Common myeloid progenitor, CD34-positive (primary cell): ENCODE results near the gene C1orf21.

Source experiments
- CTCF ChIA-PET: fragments of 350-600 bp; sonication (Branson Sonifier 250); formaldehyde crosslinking; loops from one replicate; lab custom pipeline; 2021; ENCODE audit warnings: antibody characterized with exemption; lab: Charles Lee
- POLR2A ChIA-PET: fragments of 350-600 bp; sonication (Branson Sonifier 250); formaldehyde crosslinking; loops from one replicate; lab custom pipeline; 2021; ENCODE audit warnings: antibody characterized with exemption; lab: Charles Lee
- DNase-seq, 3 donors: peaks; one replicate each; pipeline versions ENCODE4 v3.0.0 to v3.0.0-alpha.2; 2013
- H3K27ac ChIP-seq, 2 experiments: 1 replicate in 1 of 2; 2 replicates in 1 of 2; pipeline ENCODE4 v1.7.0; 2013; ENCODE audit warnings: inconsistent platforms in 2 of 2, low read length in 2 of 2, mild to moderate bottlenecking in 2 of 2, low read depth in 1 of 2, moderate library complexity in 1 of 2; ENCODE audit not compliant: severe bottlenecking in 2 of 2, insufficient read depth in 1 of 2, poor library complexity in 1 of 2
- H3K27me3 ChIP-seq, 5 experiments: replicated peaks in 2 of 5; 1 replicate in 3 of 5; 2 replicates in 2 of 5; pipeline versions ENCODE4 v1.6.1 to v1.7.0; 2013; ENCODE audit warnings: low read length in 4 of 5, mild to moderate bottlenecking in 2 of 5, moderate library complexity in 2 of 5, inconsistent platforms in 1 of 5; ENCODE audit not compliant: insufficient read depth in 5 of 5, control insufficient read depth in 4 of 5
- H3K36me3 ChIP-seq, 4 experiments: 1 replicate in 2 of 4; 2 replicates in 2 of 4; pipeline versions ENCODE4 v1.6.1 to v1.7.0; 2013; ENCODE audit warnings: low read length in 3 of 4, control low read depth in 1 of 4, mild to moderate bottlenecking in 1 of 4; ENCODE audit not compliant: control insufficient read depth in 4 of 4, insufficient read depth in 4 of 4
- H3K4me1 ChIP-seq, 4 experiments: 1 replicate in 3 of 4; 2 replicates in 1 of 4; pipeline versions ENCODE4 v1.6.1 to v1.7.1; 2013; ENCODE audit warnings: low read length in 3 of 4, mild to moderate bottlenecking in 3 of 4, control low read depth in 1 of 4, inconsistent platforms in 1 of 4, moderate library complexity in 1 of 4; ENCODE audit not compliant: control insufficient read depth in 4 of 4, insufficient read depth in 4 of 4; ENCODE audit errors: control extremely low read depth in 1 of 4
- H3K4me3 ChIP-seq, 7 experiments: 1 replicate in 4 of 7; 2 replicates in 3 of 7; pipeline versions ENCODE4 v1.5.1 to v1.7.0; 2013; ENCODE audit warnings: mild to moderate bottlenecking in 7 of 7, low read length in 6 of 7, moderate library complexity in 6 of 7, inconsistent platforms in 2 of 7, low read depth in 2 of 7, control low read depth in 1 of 7; ENCODE audit not compliant: insufficient read depth in 4 of 7, control insufficient read depth in 1 of 7; ENCODE audit errors: extremely low read depth in 1 of 7
- H3K9me3 ChIP-seq, 5 experiments: 1 replicate in 4 of 5; 2 replicates in 1 of 5; pipeline versions ENCODE4 v1.6.1 to v1.7.1; 2013; ENCODE audit warnings: low read length in 4 of 5, mild to moderate bottlenecking in 2 of 5, inconsistent platforms in 1 of 5, low read depth in 1 of 5, moderate library complexity in 1 of 5; ENCODE audit not compliant: control insufficient read depth in 4 of 5, insufficient read depth in 2 of 5; ENCODE audit errors: control extremely low read depth in 1 of 5
- WGBS: methylation state at CpG from one replicate; pipeline ENCODE4 v1.1.5; 2013; ENCODE audit not compliant: insufficient coverage; 5-methylcytosine and 5-hydroxymethylcytosine counted together

C1orf21 gene

GRCh38 chr1:184494929-184495328, 108.1 kb downstream of the C1orf21 start:
- DNase-seq = no peak
- CTCF ChIA-PET = interaction anchor here (0.6 kb wide), 2 partner anchors 55 to 142 kb away, joined by 3 read pairs; no protein-coding TSS in a partner anchor
- Histone ChIP-seq H3K9me3 (no peaks in the 10 kb centered on the region), H3K4me1 (peaks cover 2 to 45% (median 22%) of the 10 kb centered on the region in 4 experiments), H3K27me3 (no peaks in the 10 kb centered on the region), H3K27ac (no peak overlapping the region), H3K36me3 (no peaks in the 10 kb centered on the region), H3K4me3 (no peak overlapping the region)
- POLR2A ChIA-PET = no interaction called here
- WGBS = 100% methylated on average over 3 of the region's 4 CpGs

- H3K9me3 ChIP-seq = no peaks in the 10 kb centered on the region
- H3K27me3 ChIP-seq = no peaks in the 10 kb centered on the region
- WGBS = 100% methylated on average over 3 of the region's 10 CpGs
- DNase-seq = no peak
- no peak overlapping the region for H3K27ac ChIP-seq
- peaks cover 0 to 15% (median 2%) of the 10 kb centered on the region in 4 experiments for H3K4me1 ChIP-seq
- ChIA-PET CTCF (interaction anchor here (1.1 to 2.2 kb wide), 4 partner anchors 14 to 65 kb away, joined by 3 to 6 read pairs (median 3); no protein-coding TSS in a partner anchor), POLR2A (no interaction called here)
- H3K36me3 ChIP-seq = no peaks in the 10 kb centered on the region
- no peak overlapping the region for H3K4me3 ChIP-seq
Observed at GRCh38 chr1:184497959-184498723, 111.3 kb downstream of the C1orf21 start.

DNA sequence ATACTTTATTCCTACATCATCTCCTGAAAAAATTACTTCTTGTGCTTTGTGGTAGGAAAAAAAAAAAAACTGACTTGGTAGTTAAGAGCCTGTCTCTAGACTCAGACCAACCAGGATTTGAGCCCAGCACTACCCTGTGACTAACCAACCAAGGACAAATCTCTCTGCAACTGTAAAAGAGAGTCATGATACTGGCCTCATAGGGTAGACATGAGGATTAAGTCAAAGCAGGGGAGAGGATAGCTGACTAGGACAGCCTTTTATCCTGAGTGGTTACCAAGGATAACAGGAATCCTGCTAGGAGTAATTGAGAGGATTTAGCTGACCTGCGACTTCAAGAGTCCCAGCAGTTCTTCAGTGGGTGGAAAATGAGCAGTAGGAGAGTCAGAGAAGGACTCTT, 112.8 kb downstream of the C1orf21 start:
- Histone ChIP-seq H3K9me3 (no peaks in the 10 kb centered on the region), H3K4me1 (peaks cover 0 to 2% (median 0%) of the 10 kb centered on the region in 4 experiments), H3K36me3 (no peaks in the 10 kb centered on the region), H3K27ac (no peak overlapping the region), H3K27me3 (no peaks in the 10 kb centered on the region), H3K4me3 (no peak overlapping the region)
- 86% methylated on average over 1 of the region's 1 CpG for WGBS
- CTCF ChIA-PET = interaction anchor here (1.5 kb wide), 1 partner anchor 13 kb away, joined by 3 read pairs; no protein-coding TSS in a partner anchor
- POLR2A ChIA-PET = no interaction called here
- no peak for DNase-seq

GRCh38 chr1:184502161-184502560, 115.3 kb downstream of the C1orf21 start:
- Histone ChIP-seq H3K9me3 (no peaks in the 10 kb centered on the region), H3K27ac (no peak overlapping the region), H3K4me1 (peaks cover 0 to 8% (median 2%) of the 10 kb centered on the region in 4 experiments), H3K36me3 (no peaks in the 10 kb centered on the region), H3K4me3 (no peak overlapping the region), H3K27me3 (no peaks in the 10 kb centered on the region)
- POLR2A ChIA-PET = no interaction called here
- 89% methylated on average over 3 of the region's 6 CpGs for WGBS
- CTCF ChIA-PET = no interaction called here
- DNase-seq = no peak

DNA sequence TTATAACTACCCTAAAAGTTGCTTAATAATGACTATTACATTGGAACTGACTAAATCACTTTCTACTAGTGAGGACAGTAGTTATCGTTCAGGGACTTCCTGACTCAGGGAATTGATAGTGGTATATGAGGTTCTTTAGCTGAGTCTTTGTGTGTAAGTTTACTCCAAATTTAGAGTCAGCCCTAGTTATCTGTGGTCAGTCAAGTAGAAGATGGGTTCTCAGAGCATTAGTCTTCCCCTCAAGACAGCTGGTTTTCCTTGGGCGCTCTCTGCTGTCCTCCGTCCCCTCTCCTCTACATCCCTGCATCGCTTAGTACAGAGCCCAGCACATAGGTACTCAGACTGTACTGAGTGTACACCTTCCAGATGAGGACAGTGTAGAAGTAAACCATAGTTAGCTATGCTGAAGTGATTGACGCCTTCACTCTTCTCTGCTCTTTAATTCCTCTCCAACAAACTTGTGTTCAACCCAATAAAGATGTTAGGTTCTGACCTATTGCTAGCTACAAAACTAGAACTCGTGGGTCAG, 116.5 kb downstream of the C1orf21 start:
- POLR2A ChIA-PET = no interaction called here
- Histone ChIP-seq H3K4me1 (peaks cover 0 to 20% (median 10%) of the 10 kb centered on the region in 4 experiments), H3K36me3 (no peaks in the 10 kb centered on the region), H3K27me3 (no peaks in the 10 kb centered on the region), H3K9me3 (no peaks in the 10 kb centered on the region), H3K27ac (no peak overlapping the region), H3K4me3 (no peak overlapping the region)
- CTCF ChIA-PET = interaction anchor here (1.2 kb wide), 1 partner anchor 11 kb away, joined by 5 read pairs; no protein-coding TSS in a partner anchor
- WGBS = 97% methylated on average over 5 of the region's 6 CpGs
- DNase-seq = no peak

GRCh38 chr1:184504040-184504954, 117.5 kb downstream of the C1orf21 start:
- WGBS = 95% methylated on average over 4 of the region's 16 CpGs
- peaks cover 0 to 1% (median under 1%) of the 10 kb centered on the region in 4 experiments for H3K36me3 ChIP-seq
- no peak overlapping the region for H3K27ac ChIP-seq
- H3K9me3 ChIP-seq = no peaks in the 10 kb centered on the region
- DNase-seq = no peak
- H3K27me3 ChIP-seq = no peaks in the 10 kb centered on the region
- peaks cover 0 to 18% (median 10%) of the 10 kb centered on the region in 4 experiments for H3K4me1 ChIP-seq
- POLR2A ChIA-PET = no interaction called here
- CTCF ChIA-PET = no interaction called here
- H3K4me3 ChIP-seq = no peak overlapping the region
